Heart left ventricle (tissue), 16 donors: Measurements from ENCODE around the gene PEAK1. TPM values are rescaled to one million over a fixed set of nuclear protein-coding genes. Genes with fewer than 3 reads are reported as not detected.

Experiments used
- ATAC-seq, 4 donors: fragments of 200-7000 bp; cut with Tn5 transposase; one replicate each; pipeline ENCODE4 v1.9.1; 2020 to 2022; ENCODE audit warnings: moderate library complexity in 4 of 4, mild to moderate bottlenecking in 3 of 4, moderate number of reproducible peaks in 1 of 4
- DNase-seq, 5 donors: peaks; one replicate each; pipeline ENCODE4 v3.0.0-alpha.2; 2020
- H3K27ac ChIP-seq, 12 donors: fragments of 200-600 bp; sonication (generic) in 4 of 12; one replicate each; pipeline versions ENCODE4 v1.5.0 to v1.8.0; 2016 to 2022; ENCODE audit warnings: mild to moderate bottlenecking in 2 of 12
- H3K27me3 ChIP-seq, 9 donors: fragments of 200-600 bp; sonication (generic) in 2 of 9; one replicate each; pipeline versions ENCODE4 v1.5.1 to v1.8.0; 2016 to 2022; ENCODE audit warnings: mild to moderate bottlenecking in 3 of 9
- H3K36me3 ChIP-seq, 9 donors: fragments of 200-600 bp; sonication (generic) in 2 of 9; one replicate each; pipeline versions ENCODE4 v1.5.0 to v1.8.0; 2018 to 2022; ENCODE audit warnings: mild to moderate bottlenecking in 2 of 9
- H3K4me1 ChIP-seq, 12 donors: fragments of 200-600 bp; sonication (generic) in 4 of 12; one replicate each; pipeline versions ENCODE4 v1.5.0 to v1.8.0; 2016 to 2022; ENCODE audit warnings: mild to moderate bottlenecking in 3 of 12
- H3K4me3 ChIP-seq, 12 donors: fragments of 200-600 bp; sonication (generic) in 4 of 12; one replicate each; pipeline versions ENCODE4 v1.5.0 to v1.8.0; 2017 to 2022; ENCODE audit warnings: mild to moderate bottlenecking in 9 of 12, moderate library complexity in 4 of 12
- H3K9me3 ChIP-seq, 12 donors: fragments of 200-600 bp; sonication (generic) in 4 of 12; one replicate each; pipeline versions ENCODE4 v1.5.0 to v1.8.0; 2016 to 2022; ENCODE audit warnings: mild to moderate bottlenecking in 1 of 12
- POLR2A ChIP-seq, 2 donors: fragments of 450-650 bp; IDR thresholded peaks; one replicate each; pipeline ENCODE4 v1.6.1; 2017; ENCODE audit warnings: antibody characterized with exemption in 2 of 2, mild to moderate bottlenecking in 2 of 2, moderate library complexity in 2 of 2
- WGBS, 4 donors: extraction: QIAGEN DNeasy Blood & Tissue Kit in 2 of 4; methylation state at CpG; one replicate each; pipeline versions ENCODE4 v1.1.5 to v1.1.7; 2013 to 2018; 5-methylcytosine and 5-hydroxymethylcytosine counted together
- intact Hi-C, 10 donors: fragments of 100-400 bp; cut with DNase I; formaldehyde crosslinking; loops; one replicate each; pipeline versions ENCODE4 v1.11.1 to v1.14.2; 2022
- polyA plus RNA-seq, 2 donors: library from polyadenylated mRNA; stranded (reverse); fragments of 200-250 nt; gene quantifications; one replicate each; pipeline ENCODE4 v1.2.3, GENCODE V29; 2013
- total RNA-seq, 9 donors: library from RNA; depleted of rRNA in 2 of 9; stranded (reverse); fragments of >200 nt in 2 of 9; fragmentation: NEBNext Ultra II Directional in 3 of 9; extraction: Animal tissue kit (Norgen Biotek cat#: 25700) in 3 of 9; gene quantifications; one replicate each; pipeline versions ENCODE4 v1.1.0 to v1.2.4, GENCODE V29; 2016 to 2023
- TF ChIP-seq, protein P1 (sequence below), 12 donors: fragments of 200-600 bp; sonication (generic) in 4 of 12; IDR thresholded peaks; one replicate each; pipeline versions ENCODE4 v1.5.0 to v1.8.0; 2018 to 2022; ENCODE audit warnings: antibody characterized with exemption in 12 of 12, mild to moderate bottlenecking in 5 of 12
- donor health status: ischemic (EF 13 %, LVEDD 7.1; RV severe dilation, severe dysfunction).
- donor health status: healthy with polysubstance abuse.
- donor health status: DM: no; HTN: yes; CAD: no.
- donor health status: DM: no; HTN: no; CAD: no.
- donor health status: ischemic (EF 25% LVEDD 6.9; RV normal size, moderate dysfunction).
- donor health status: ischemic (EF 25% LVEDD 5.7; RV mildly dilated, moderate dysfunction).
- donor health status: healthy.
- donor health status: DM: yes; HTN: yes; CAD: no.
- donor health status: ischemic (EF 35%, LVEDD 5.7; RV mildly dilated, moderate dysfunction).
- donor health status: nonischemic (EF 11% LVEDD 7.7; RV severe dilation, severe dysfunction).
- donor health status: DM: yes; HTN: yes; CAD: no.
- donor health status: PGD.
- donor health status: ischemic (EF 29% LVEDD 5.4; RV normal size, mild dysfunction).
- donor health status: nonischemic (EF 23%, LVEDD 6.1; RV moderate dilation, normal function).

PEAK1 gene
- total and polyA plus RNA-seq, 11 donors, result 12.8 to 139 (median 86.3) TPM

DNA sequence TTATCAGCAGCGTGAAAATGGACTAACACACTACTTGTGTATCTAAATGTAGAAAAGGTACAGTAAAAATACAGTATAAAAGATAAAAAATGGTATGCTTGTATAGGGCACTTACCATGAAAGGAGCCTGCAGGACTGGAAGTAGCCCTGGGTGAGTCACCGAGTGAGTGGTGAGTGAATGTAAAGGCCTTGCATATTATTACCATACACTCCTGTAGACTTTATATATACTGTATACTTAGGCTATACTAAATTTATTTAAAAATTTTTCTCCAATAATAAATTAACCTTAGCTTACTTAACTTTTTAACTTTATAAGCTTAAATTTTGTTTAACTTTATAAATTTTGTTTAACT, 281.8 kb downstream of the PEAK1 start:
- no peaks in the 10 kb centered on the region for H3K4me1 ChIP-seq
- TF ChIP-seq, protein P1, sequence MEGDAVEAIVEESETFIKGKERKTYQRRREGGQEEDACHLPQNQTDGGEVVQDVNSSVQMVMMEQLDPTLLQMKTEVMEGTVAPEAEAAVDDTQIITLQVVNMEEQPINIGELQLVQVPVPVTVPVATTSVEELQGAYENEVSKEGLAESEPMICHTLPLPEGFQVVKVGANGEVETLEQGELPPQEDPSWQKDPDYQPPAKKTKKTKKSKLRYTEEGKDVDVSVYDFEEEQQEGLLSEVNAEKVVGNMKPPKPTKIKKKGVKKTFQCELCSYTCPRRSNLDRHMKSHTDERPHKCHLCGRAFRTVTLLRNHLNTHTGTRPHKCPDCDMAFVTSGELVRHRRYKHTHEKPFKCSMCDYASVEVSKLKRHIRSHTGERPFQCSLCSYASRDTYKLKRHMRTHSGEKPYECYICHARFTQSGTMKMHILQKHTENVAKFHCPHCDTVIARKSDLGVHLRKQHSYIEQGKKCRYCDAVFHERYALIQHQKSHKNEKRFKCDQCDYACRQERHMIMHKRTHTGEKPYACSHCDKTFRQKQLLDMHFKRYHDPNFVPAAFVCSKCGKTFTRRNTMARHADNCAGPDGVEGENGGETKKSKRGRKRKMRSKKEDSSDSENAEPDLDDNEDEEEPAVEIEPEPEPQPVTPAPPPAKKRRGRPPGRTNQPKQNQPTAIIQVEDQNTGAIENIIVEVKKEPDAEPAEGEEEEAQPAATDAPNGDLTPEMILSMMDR (IDR thresholded peaks at IDR 0.05), result no peak
- TF ChIP-seq POLR2A (IDR thresholded peaks at IDR 0.05), result no peak
- WGBS, 4 donors, result 96 to 99% (median 97%) methylated on average over 2 of the region's 2 CpGs
- no peak overlapping the region for H3K27ac ChIP-seq
- intact Hi-C loops, result no loop called here
- H3K9me3 ChIP-seq, result peaks cover 0 to 35% (median 16%) of the 10 kb centered on the region in 12 donors
- DNase-seq, result no peak
- H3K4me3 ChIP-seq, result no peak overlapping the region
- no peak for ATAC-seq
- H3K27me3 ChIP-seq, result no peaks in the 10 kb centered on the region
- H3K36me3 ChIP-seq, result peaks cover 0 to 41% (median 7%) of the 10 kb centered on the region in 9 donors

DNA sequence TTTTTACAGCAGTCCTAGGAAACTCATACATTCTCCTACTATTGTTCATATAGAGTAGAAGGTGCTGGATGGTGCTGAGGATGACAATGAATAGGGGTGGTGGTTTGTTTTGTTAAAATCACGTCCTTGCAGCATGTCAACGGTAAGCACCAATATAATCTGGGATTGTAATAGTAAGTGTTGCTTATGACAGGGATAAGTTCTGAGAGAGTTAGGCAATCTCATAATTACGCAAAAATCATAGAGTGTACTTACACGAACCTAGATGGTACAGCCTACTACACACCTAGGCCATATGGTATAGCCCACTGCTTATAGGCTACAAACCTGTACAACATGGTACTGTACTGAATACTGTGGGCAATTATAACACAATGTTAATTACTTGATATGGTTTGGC, 284.7 kb downstream of the PEAK1 start:
- 94 to 99% (median 96%) methylated on average over 4 of the region's 4 CpGs for WGBS, 4 donors
- H3K4me1 ChIP-seq, result no peaks in the 10 kb centered on the region
- intact Hi-C loops, result no loop called here
- TF ChIP-seq, protein P1 (IDR thresholded peaks at IDR 0.05), result no peak
- no peak for TF ChIP-seq POLR2A (IDR thresholded peaks at IDR 0.05)
- no peak overlapping the region for H3K27ac ChIP-seq
- ATAC-seq (no peak), DNase-seq (no peak)
- H3K27me3 ChIP-seq, result no peaks in the 10 kb centered on the region
- peaks cover 0 to 10% (median 3%) of the 10 kb centered on the region in 12 donors for H3K9me3 ChIP-seq
- H3K36me3 ChIP-seq, result peaks cover 0 to 61% (median 26%) of the 10 kb centered on the region in 9 donors
- H3K4me3 ChIP-seq, result no peak overlapping the region

DNA sequence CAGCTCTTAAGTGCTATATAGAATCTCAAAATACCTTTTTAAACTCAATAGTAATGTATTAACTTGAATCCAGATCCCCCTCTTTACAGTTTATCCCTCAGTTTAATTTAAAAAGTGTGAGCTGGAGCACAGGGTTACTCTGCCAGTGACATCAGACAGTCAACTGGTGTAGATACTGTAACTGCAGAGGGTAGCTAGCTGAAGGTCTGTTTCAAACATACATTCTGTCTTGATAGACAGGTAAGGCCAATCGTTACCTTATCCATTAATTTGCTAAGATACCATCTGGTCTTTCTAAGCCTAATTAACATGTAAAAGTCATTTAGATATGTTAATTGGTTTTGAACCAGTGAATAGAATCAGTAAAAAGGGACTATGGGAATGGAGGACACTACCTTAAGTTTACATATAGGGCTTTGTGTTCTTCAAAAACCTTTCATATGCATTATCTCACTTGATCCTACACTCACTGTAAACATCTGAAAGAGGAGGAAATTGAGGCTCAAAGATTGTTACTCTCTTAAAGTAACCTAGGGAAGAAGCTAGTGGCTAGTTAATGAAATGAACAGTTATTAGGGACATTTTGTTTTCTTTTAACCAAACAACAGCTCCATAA, 289.5 kb downstream of the PEAK1 start:
- peaks cover 0 to 42% (median 26%) of the 10 kb centered on the region in 9 donors for H3K36me3 ChIP-seq
- ATAC-seq (no peak), DNase-seq (no peak)
- no peaks in the 10 kb centered on the region for H3K27me3 ChIP-seq
- no peaks in the 10 kb centered on the region for H3K9me3 ChIP-seq
- TF ChIP-seq, protein P1 (IDR thresholded peaks at IDR 0.05), result no peak
- no peak for TF ChIP-seq POLR2A (IDR thresholded peaks at IDR 0.05)
- peaks cover 0 to 38% (median 12%) of the 10 kb centered on the region in 12 donors for H3K4me1 ChIP-seq
- H3K4me3 ChIP-seq, result no peak overlapping the region
- intact Hi-C loops, result no loop called here
- H3K27ac ChIP-seq, result no peak overlapping the region
- WGBS, 4 donors, result 90 to 100% (median 97%) methylated on average over 1 of the region's 1 CpG

DNA sequence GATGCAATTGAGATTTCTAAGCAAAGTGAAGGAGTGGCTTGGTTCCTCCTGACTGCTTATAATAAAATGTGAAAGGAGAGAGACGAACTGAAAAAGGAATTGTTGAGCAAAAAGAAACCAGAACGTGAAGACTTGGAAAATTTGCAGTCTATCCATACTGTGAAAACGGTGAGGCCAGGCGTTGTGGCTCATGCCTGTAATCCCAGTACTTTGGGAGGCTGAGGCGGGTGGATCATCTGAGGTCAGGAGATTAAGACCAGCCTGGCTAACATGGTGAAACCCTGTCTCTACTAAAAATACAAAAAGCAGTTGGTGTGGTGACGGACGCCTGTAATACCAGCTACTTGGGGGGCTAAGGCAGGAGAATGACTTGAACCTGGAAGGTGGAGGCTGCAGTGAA, 292.3 kb downstream of the PEAK1 start:
- intact Hi-C loops, result no loop called here
- peak overlapping the region in 2 of 12 donors; percentile 50 to 60 for H3K27ac ChIP-seq

More for the DNA sequence above, 292.3 kb downstream of the PEAK1 start:
- 88 to 95% (median 90%) methylated on average over 7 of the region's 7 CpGs for WGBS, 4 donors
- Histone ChIP-seq H3K4me3 (no peak overlapping the region), H3K36me3 (peaks cover 0 to 25% (median 16%) of the 10 kb centered on the region in 9 donors), H3K9me3 (no peaks in the 10 kb centered on the region), H3K27me3 (no peaks in the 10 kb centered on the region), H3K4me1 (peaks cover 0 to 42% (median 21%) of the 10 kb centered on the region in 12 donors)
- ATAC-seq, result no peak
- no peak for DNase-seq
- no peak for TF ChIP-seq POLR2A (IDR thresholded peaks at IDR 0.05)
- TF ChIP-seq, protein P1 (IDR thresholded peaks at IDR 0.05), result no peak
